HG02970 (cell line): Measurements from ENCODE around the gene YIF1A.
"Not testable (repeated sequence)": the region's sequence is repeated elsewhere in the genome, so short reads cannot be mapped to it uniquely, and the experiment has no call there.

Experiments used
- ATAC-seq: cut with Tn5 transposase; IDR thresholded peaks from one replicate; pipeline ENCODE4 v1.9.1; 2021; ENCODE audit warnings: mild to moderate bottlenecking, moderate library complexity, moderate number of reproducible peaks; ENCODE audit not compliant: unreplicated experiment, low FRiP score

The YIF1A gene

DNA sequence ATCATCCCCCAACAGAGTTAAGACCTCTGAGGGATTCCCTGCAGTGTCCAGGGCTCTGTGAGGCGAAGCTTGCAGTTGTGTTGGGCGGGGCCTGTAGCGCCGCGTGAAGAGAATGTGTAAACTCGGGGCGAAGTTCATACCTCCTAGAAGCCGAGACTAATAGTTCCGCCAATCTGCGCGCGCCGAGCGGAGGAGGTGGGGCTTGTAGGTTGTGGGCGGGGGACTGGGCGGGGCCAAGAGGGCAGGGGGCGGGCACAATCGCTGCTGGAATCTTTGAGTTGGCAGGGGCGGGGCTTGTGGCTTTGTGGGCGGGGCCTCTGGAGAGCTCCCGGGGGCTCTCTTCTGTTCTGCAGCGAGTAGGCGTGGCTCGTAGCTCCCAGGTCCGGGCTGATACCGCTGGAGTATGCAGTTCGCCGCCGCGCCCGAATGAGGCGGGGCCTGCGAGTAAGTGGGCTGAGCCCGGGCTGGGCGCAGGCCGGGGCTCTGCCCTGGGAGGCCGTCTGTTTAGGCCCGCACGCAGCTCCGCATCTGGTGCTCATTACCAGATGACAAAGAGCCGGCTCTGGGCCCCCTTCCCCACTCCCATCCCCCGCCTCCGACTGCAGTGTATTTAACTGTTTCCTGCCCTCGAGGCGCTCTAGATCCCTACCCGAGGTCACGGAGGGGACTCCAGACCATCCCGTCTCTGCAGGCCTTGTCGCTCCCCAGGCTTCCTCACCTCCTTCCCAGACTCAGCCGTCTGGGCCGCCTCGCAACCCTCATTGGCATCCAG, 23.8 kb upstream of the YIF1A start:
- peak; percentile 67 for ATAC-seq

DNA sequence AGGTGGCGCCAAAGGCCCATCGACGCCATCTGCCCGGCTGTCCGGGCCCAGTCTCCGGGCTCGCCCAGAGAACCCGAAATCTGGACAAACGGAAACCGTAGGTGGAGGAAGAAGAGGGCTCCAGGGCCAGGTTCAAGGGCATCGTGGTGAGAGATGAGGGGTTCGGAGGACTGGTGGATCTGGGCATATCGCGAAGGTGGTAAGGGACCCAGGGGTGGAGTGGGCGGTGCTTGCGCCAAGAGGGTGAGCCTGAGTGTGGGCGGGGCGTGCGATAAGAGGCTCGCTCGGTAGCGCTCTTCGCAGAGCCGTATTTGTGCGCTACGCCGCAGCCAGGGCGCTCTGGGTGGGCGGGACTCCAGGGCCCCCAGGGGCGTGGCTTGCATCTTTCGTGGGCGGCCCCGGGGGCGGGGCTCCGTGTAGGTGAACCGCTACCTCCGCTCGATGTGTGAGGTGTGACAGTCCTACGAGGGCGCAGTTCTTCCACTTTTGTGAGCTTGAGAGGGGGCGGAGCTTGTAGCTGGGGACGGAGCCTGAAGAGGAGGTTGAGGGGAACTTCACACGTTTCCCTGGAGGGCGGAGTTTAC, 23.1 kb upstream of the YIF1A start:
- peak; percentile 69 for ATAC-seq

DNA sequence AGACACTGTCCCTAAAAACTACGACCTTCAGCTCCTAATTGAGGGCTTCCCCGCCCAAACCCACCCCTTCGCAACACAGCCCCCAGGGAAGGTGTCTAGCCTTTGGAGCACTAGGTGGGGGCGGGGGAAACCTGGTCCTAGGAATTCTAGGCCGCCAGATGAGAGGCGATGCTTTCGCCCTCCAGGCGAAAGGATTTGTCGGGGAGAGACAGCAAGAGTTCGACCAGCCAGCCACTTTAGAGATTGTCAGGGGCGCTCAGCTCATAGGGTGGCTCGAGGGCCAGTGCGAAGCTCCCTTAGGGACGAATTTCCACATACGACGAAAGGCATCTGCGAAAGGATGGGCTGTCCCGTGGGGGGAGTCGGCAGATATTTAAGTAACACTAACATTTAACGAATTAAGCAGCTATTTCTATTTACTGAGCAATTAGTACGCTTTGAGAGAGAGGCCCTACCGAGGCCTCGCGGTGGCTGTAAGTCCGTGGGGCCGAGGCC, 22.6 kb upstream of the YIF1A start:
- no peak for ATAC-seq

DNA sequence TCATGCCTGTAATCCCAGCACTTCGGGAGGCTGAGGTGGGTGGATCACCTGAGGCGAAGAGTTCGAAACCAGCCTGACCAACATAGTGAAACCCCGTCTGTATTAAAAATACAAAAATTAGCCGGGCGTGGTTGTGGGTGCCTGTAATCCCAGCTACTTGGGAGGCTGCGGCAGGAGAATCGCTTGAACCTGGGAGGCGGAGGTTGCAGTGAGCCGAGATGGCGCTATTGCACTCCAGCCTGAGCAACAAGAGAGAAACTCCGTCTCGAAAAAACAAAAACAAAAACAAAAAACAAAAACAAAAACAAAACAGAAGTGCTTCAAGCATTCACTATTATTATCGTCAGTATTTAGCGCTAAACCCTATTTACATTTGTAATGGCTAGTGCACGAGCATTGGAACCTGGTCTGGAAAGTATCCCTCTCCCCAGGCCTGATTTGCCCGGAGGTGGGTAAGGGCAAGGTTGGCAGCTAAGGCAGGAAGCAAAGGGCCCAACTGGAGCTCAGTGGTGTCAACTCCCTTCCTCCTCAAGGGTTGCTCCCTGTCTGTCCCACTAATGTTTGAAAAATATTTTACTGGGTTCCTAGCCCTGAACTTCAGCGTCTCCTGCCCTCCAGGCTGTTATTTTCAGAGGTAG, 22.0 kb upstream of the YIF1A start:
- not testable (repeated sequence) for ATAC-seq

DNA sequence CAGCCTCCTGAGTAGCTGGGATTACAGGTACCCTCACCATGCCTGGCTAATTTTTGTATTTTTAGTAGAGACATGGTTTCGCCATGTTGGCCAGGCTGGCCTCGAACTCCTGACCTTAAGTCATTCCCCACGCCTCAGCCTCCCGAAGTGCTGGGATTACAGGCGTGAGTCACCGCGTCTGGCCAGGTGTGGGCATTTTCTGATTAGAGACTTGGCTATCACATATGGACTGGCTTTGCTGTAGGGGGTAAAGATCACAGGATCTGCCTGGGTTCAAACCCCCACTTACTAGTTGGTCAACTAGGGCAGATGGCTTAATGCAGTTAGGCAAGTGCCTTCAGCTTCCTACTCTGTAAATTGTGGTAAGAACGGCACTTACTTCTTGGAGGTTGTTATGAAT, 21.4 kb upstream of the YIF1A start:
- ATAC-seq = no peak

DNA sequence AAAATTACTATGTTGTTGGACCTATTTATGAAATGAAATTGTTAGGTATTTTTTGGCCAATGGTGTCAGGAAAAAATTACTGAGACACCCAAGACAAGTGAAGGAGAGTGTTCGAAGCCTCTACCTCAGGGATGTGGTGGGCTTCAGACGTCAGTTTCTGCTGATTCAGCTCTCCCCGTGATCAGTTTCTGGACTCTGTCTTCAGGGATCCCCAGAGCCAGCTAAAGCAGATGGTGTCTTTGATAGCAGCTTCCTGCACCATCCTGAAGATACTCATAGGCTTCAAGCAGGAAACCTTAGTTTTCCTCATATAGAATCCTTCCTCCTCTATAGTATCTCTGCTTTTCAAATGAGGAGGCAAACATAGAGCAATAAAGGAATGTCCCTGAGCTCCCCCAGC, 20.5 kb upstream of the YIF1A start:
- no peak for ATAC-seq

DNA sequence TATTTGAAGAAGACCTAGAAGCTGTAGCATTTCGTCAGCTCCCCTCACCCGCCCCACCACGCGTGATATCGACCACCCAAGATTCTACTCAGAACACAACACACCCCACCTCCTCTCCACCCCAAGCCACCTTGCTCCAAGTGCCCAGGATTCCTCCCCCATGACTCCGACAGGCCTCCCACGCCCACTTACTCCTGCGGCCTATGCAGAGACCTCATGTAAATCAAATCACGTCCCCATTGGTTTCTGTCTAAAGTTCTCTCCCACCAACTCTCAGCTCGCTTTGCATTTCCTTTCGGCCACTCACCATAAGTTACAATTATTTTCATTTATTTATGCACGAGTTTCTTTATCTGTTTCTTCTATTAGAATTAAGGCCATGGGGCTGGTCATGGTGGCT, 13.7 kb upstream of the YIF1A start:
- no peak for ATAC-seq

DNA sequence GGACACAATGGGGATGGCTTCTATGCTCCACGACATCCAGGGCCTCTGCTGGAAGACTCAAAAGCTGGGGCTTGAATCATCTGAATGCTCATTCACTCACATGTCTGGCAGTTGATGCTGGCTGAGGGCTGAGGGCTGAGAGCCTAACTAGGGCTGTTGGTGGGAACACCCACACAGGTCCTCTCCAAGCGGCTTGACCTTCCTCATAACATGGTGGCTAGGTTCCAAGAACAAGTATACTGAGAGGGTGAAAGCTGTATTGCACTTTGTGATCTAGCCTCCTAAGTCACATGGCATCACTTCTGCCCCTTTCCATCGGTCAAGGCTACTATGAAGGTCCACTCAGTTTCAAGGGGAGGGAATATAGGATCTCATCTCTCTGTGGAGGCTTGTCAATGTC, 10.2 kb upstream of the YIF1A start:
- ATAC-seq = no peak

DNA sequence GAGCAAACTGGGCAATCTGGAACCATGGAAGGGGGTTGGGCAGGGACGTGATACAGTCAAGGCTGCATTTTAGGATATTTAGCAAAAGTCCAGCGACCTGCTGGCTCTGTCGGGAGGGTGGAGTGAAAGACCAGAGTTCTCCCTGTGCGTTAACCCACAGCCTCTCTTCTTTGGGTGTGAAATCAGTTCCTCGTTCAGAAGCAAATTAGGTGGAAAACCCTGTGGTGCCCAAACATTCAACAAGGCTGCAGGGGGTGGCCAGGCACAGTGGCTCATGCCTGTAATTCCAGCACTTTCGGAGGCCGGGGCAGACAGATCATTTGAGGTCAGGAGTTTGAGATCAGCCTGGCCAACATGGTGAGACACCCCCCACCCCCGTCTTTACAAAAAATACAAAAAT, 8.7 kb upstream of the YIF1A start:
- ATAC-seq = no peak

DNA sequence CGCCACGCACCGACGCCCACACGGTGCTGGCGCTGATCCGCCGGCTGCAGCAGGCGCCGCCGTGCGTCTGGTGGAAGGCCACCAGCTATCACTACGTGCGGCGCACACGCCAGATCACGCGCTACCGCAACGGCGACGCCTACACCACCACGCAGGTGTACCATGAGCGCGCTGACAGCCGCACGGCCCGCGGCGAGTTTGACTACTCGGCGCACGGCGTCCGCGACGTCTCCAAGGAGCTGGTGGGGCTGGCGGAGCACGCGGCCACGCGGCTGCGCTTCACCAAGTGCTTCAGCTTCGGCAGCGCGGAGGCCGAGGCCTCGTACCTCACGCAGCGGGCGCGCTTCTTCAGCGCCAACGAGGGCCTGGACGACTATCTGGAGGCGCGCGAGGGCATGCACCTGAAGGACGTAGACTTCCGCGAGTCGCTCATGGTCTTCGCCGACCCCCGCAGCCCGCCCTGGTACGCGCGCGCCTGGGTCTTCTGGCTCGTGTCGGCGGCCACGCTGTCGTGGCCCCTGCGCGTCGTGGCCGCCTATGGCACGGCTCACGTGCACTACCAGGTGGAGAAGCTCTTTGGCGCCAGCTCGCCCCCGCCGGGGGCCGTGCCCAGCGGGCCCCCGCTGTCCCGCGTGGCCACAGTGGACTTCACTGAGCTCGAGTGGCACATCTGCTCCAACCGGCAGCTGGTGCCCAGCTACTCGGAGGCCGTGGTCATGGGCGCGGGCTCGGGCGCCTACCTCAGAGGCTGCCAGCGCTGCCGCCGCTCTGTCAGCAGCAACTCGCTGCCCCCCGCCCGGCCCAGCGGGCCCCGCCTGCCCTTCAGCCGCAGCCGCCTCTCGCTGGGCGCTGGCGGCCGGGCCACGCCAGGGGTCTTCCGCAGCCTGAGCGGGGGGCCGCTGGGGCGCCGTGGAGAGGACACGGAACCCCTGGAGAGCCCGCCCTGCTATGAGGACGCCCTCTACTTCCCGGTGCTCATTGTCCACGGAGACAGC, 6.0 kb upstream of the YIF1A start:
- no peak for ATAC-seq

DNA sequence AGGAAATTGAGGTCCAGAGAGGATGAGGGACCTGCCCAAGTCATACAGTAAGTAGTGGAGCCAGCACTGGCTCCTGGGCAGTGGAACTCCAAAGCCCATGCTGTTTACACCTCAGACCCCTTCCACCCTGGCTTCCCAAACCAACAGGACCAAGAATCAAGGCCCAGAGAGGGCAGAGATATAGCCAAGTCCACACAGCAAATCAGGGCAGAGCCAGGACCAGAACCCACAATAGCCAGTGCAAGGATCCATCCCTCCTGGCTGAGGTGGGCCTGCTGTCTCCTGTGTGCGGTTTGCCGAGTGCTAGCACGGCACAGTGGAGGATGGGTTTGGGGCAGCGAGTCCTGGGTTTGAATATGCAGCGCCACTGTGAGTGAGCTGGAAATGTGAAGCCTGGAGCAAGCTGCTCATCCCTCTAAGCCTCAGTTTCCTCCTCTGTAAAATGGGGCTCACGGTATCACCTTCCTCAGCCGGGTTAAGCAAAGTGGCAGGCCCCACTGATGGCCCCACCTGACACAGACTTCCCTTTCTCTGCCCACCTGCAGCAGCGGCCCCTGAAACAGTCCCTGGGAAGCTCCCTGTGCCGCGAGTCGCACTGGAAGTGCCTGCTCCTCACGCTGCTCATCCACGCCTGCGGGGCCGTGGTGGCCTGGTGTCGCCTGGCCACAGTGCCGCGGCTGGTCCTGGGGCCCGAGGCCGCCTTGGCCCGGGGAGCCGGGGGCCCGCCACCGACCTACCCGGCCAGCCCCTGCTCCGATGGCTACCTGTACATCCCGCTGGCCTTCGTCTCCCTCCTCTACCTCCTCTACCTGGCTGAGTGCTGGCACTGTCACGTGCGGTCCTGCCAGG, 5.1 kb upstream of the YIF1A start:
- ATAC-seq = no peak

DNA sequence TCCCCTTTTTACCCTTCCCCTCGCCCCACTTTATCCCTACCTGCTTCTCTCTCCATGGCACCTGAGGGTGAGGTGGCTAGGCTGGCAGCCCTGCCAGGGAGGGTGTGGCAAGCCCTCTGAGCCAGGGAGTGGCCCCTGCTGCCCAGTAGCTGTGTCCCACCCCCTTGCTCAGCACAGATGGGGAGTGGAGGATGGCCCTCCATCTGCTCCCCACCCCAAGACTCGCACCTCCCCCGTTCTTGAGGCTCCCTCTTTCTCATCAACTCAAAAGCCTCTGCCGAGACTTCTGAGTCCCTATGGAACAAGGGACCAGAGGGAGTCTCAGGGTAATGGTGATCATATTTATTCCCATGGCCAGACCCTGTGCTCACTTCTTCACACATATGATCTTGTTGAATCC, 4.4 kb upstream of the YIF1A start:
- no peak for ATAC-seq

DNA sequence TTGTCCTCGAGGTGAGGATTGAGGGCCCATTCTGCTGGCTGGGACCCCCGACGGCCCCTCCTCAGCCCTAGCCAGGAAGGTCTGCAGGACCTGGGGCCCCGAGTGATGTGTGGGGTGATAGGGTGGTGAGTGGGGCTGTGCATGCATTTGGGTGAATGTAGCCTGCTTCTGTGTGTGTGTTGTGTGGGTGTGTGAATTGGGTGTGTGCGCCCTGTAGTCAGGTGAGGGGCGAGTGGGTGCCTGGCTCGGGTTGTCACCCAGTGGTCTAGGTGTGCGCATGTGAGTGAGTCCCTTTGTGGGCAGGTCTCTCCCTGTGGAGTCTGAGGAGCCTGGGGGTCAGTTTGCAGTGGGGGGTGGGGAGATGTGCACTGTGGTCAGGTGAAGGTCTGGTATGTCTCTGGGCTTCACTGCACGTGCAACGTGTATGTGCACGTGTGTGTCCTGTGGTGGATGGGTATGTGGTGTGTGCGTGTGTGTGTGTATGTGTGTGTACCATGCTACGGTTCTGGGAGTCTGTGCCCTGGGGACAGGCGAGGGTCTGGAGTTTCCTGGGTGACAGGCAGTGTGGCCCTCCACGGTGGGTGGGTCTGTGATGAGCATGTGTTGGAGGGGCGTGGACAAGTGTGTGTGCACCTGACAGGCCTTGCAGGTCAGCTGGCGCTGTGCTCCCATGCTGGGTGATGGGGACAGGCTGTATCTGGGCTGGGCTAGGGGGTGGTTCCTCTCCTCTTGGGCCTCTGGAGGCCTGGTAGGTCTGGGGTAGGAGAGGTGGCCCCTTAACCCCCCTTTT, 3.8 kb upstream of the YIF1A start:
- no peak for ATAC-seq

DNA sequence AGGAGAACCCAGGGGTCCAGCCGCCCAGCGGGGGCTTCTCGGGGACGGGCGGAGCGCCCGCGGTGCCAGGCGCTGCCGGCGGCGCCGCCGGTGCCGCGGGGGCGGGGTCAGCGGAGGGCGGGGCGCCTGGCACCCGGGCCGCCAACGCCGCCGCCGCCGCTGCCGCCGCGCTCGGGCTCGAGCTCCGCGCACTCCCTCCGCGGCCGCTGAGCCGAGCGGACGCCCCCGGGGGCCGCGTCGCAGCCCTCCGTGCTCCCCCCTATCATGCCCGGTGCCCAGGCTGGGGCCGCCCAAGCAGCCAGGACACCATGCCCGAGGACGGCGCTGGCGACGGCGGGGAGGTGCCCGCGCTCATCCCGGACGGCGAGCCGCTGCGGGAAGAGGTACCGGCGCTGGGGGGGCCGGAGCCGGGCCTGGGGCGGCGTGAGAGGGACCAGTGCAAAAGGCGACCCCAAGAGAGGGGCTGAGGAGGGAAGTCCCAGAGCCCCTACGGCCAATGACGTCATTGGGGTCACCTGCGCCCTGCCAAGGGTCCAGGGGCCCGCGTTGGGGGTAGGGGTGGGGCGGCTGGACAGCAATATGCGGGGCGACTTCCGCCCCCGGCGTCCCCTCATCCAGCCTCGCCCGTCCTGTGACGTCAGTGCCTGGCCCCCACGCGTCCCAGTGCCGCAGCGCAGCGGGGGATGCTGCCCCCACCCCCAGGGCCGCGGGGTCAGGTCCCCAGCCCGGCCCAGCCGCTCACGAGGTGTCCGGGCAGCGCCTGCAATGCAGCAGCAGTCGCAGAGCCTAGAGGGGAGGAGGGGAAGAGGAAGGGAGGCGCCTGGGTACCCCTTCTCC, 3.0 kb upstream of the YIF1A start, which contains the start of gene TMEM151A:
TMEM151A (plus strand) TSS at position 189 of the 837 bp plus-strand sequence; CDS start at position 309, 120 bp downstream.
- ATAC-seq = no peak

DNA sequence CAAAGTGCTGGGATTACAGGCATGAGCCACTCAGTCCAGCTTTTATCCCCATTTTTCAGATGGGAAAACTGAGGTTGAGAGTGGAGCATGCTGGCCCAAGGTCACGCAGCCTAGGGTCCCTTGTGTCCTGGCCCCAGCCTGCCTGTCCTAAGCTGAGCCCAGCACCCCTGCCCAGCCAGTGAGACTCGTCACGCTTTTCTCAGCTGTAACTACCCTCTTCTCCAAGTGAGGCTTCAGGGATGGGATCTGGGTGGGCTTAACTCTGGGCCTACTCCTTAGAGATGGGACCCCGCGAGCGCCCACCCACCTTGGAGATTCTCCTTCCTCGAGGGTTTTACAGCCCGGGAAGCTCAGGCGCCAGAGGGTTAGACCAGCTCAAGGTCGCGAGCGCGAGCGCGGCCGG, 2.4 kb upstream of the YIF1A start:
- no peak for ATAC-seq

DNA sequence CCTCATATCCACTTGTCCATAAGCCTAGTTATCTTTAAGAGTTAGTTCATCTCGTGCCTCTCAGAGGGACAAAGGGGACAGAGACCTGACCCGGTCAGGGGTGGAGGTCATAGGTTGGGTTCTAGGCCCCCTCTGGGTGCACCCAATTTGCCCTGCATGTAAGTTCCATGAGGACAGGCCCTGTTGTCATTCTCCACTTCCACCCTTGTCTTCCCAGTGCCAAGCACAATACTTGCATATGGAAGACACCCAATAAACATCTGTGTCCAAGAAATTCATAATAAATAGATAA, 1.3 kb upstream of the YIF1A start:
- no peak for ATAC-seq

DNA sequence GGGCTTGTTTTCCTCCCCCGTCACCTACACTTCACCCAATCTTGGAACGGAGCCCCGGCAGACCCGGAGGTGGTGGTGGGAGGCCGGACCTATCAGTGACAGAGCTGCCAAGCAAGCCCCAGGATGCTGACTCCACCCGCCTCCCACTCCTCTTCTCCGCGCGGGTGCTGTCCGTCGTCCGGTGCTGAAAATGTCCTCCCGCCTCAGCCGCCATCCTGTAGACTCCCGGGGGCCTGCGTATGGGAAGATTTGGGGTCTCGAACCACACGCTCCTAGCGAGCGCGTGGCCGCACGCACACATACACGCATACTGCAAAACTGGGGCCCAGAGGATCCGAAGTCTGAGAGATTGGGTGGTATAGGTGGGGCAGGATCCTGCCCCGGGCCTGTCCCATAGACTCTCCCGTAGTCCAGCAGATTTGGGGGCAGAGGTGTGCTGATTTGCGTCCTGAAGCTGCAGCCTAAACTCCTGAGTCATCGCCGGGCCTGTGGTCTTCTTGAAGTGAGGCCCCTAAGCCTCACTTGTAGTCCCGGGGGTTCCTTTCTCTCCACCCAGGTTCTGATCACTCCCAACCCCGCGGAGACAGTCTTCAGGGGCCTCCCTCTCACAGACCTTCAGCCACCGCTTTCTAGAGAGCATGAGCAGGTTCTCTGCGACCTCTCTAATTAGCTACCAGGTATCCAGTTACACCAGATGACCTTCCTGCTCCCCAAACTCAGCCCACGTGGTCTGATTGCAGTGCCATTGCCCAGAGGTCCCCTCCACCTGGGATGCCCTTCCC, 796 bp upstream of the YIF1A start:
- ATAC-seq = peak; percentile 37
